Embryonic facial prominence (tissue), 1 donor: ENCODE results near the gene MBTPS2.

ENCODE experiments used
- DNase-seq: peaks from one replicate; pipeline ENCODE4 v3.0.0-alpha.2; 2016; ENCODE audit errors: extremely low spot score

Gene MBTPS2

GRCh38 chrX:21934414-21934813 lies 95.0 kb downstream of the MBTPS2 start:
- DNase-seq, result no peak
